Prostate gland (tissue), 2 donors: Measurements from ENCODE around the gene MTCL3.

ENCODE experiments used
- CTCF ChIP-seq, 4 experiments: fragments of 200-600 bp in 2 of 4; fragments of 450-650 bp in 2 of 4; sonication (generic) in 2 of 4; IDR thresholded peaks; 1 replicate in 3 of 4; 2 replicates in 1 of 4; pipeline ENCODE4 v1.5.1; 2016 to 2019; ENCODE audit warnings: antibody characterized with exemption in 4 of 4, mild to moderate bottlenecking in 2 of 4, moderate library complexity in 2 of 4
- POLR2A ChIP-seq: fragments of 450-650 bp; IDR thresholded peaks from one replicate; pipeline ENCODE4 v1.6.1; 2016; ENCODE audit warnings: antibody characterized with exemption, mild to moderate bottlenecking
- POLR2AphosphoS5 ChIP-seq: sonication (generic); formaldehyde crosslinking; IDR thresholded peaks from one replicate; pipeline ENCODE4 v1.6.1; 2017; ENCODE audit warnings: antibody characterized with exemption

- no peak for TF ChIP-seq POLR2A
- no peak for TF ChIP-seq CTCF (IDR thresholded peaks at IDR 0.05)
- no peak for TF ChIP-seq POLR2AphosphoS5
These were observed 66.3 kb downstream of the MTCL3 start for GRCh38 chr6:127452803-127453202.
